A172 (cell line): Measurements from ENCODE around the gene RPS5. TPM values are rescaled to one million over a fixed set of nuclear protein-coding genes. Genes with fewer than 3 reads are reported as not detected.
"Not testable (repeated sequence)": the region's sequence is repeated elsewhere in the genome, so short reads cannot be mapped to it uniquely, and the experiment has no call there.

ENCODE experiments used
- DNase-seq: peaks from one replicate; pipeline ENCODE4 v3.0.0-alpha.2; 2015; ENCODE audit warnings: low spot score
- total RNA-seq: library from RNA; depleted of rRNA; stranded (reverse); fragments of >200 nt; shearing (Covaris generic); gene quantifications from 2 replicates; pipeline ENCODE4 v1.2.3, GENCODE V29; 2014

The RPS5 gene
- total RNA-seq, 1 experiment from 2014 or later, result 2,662 TPM

DNA sequence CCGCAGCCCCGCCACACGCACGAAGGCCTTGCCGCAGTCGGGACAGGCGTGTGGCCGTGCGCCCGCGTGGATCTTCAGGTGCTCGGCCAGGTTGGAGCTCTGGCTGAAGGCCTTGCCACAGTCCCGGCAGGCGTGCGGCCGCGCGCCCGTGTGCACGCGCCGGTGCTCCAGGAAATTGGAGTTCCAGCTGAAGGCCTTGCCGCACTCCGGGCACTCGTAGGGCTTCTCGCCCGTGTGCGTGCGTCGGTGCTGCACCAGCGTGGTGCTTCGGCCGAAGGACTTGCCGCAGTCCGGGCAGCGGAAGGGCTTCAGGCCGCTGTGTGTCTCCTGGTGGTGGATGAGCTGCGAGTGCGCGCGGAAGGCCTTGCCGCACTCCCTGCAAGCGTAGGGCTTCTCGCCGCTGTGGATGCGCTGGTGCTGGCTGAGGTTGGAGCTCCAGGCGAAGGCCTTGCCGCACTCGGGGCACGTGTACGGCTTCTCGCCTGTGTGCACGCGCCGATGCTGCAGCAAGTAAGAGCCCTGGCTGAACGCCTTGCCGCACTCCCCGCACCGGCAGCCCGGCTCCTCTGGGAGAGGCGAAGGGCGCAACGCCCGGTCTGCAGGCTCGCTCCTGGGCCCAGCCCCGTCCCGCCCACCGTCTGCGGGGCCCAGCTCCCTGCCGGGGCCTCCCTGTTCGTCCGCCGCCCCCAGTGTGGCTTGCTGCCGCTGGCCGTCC is 30.1 kb upstream of the RPS5 start:
- no peak for DNase-seq

DNA sequence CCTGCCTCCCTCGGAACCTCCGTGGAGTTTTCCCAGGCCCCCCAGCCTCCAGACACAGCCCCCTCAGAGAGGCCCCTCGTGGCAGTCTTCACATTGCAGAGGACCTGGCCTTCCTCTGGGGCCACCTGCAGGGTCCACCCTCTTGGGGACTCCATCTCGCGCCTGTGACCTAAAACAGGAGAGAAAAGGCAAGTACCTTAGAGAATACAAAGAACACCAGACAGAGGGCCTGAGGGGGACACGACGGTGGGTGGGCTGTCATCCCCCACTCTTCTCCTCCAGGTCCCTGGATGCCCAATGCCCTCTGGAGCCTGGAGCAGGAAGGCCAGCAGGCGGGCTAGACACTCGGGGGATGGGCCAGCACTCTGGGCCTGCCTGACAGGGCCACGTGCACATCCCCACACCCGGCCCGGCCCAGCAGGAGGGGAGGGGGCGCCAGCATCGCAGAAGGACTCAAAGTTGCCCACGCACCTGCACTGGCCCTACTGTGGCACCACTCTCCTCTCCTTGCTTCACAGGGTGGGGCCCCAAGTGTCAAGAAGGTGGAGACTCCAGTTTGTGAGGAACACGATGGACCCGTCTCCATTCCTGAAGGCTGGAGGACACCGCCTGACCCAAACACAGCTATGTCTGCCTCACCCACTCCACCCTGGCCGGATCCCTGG is 29.5 kb upstream of the RPS5 start:
- DNase-seq, result no peak

DNA sequence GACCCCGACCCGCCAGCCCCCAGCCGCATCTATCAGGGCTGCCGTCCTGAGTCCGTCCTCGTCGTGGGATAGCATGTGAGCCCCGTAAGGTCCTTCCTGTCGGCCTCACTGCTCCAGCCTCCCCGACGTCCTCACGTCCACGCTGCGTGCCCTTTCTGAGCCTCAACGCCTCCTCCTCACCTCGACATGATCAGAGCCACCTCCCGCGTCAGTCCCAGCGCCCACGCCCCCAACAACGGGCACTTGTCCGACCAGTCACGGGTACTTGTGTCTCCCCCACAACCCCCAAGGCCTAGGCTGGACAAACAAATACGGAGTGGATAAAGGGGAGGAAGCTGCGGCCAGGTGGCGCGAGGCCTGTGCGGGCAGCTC is 25.2 kb upstream of the RPS5 start:
- no peak for DNase-seq

DNA sequence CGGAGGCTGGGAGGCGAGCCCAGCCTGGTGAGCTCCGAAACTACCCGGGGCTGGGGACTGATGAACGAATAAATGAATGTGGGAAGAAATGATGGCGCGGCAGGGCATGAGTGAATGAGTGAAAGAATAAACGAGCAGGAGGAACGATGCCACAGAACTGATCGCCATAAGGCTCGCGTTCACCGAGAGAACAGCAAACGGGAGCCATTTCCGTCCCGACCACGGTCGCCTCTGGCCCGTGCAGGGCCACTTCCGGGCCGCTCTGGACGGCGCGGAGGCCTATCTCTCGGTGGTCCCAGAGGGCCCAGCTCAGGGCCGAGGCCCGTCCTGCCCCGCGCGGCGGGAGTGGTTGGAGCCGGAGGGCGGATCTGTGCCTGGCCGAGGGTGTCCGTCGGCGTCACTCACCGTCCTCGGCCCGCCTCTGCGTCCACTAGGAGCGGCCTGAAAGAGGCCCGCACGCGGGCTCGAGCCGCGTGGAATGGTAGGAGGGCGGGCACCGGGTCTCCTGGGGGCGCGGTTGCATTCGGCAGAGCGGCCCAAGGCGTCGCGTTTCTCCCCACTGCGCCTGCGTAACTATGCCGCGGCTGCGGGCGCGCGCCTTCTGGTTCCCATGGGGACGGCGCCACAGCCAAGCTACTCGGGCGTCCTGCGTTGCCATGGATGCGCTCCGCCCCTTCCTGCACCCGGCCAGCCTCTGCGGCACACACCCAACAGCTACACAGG is 24.6 kb upstream of the RPS5 start, which contains the start of gene ZNF497:
ZNF497 (minus strand) TSS at position 480 of the 723 bp plus-strand sequence. CDS start 5,116 bp downstream, outside the sequence.
- peak; percentile 95 for DNase-seq

DNA sequence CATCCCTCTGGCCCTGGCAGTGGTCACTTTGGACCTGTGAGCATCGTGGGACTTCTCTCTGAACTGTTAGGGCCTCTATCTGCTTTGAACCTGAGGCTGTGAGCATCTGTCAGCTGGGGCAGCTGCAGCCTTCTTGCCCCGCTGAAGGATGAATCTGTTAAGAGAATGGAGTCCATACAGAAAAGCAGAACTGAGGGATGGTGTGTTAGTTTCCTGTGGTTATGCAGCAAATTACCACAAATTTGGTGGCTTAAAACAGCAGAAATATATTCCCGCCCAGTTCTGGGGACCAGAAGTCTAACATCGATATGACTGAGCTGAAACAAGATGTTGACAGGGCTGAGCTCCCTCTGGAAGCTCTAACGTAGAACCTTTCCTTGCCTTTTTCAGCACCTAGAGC is 22.9 kb upstream of the RPS5 start:
- DNase-seq, result no peak

DNA sequence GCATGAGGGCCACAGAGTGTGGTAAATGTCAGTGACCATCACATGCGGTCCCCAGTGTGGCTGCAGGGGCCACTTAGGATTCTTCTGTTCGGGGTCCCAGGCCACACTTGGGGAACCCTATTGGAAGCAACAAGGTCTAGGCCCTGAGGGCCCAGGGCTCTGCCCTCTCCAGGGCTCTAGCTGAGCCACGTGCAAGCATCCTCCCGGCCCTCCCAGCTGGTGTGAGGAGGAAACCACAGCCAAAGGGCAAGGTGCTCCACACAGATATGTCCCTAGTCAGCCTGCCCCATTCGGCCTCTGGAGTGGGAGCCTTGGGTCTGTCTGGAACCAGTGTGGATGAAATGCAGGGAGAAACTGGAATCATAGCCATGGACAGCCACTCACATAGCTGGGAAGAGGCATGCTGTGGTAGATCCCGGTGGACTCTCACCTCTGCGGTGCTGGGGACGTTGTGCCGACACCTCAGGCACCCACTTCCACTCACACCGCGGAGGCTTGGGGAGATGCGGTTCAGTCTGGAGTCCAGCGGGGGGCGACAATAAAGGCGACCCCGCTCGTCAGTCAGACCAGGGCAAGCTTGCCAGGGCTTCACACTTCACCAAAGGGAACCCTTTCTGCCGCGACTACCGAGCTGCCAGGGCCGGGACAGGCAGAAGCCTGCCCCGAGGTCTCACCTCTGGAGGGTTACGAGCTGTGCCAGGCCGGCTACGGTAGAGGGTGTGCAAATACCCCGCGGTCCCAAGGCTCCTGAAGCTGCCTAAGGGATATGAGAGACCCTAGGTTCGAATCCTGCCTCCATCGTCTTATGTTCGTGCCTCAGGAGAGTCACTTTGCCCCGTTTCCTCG is 20.3 kb upstream of the RPS5 start:
- DNase-seq, result no peak

DNA sequence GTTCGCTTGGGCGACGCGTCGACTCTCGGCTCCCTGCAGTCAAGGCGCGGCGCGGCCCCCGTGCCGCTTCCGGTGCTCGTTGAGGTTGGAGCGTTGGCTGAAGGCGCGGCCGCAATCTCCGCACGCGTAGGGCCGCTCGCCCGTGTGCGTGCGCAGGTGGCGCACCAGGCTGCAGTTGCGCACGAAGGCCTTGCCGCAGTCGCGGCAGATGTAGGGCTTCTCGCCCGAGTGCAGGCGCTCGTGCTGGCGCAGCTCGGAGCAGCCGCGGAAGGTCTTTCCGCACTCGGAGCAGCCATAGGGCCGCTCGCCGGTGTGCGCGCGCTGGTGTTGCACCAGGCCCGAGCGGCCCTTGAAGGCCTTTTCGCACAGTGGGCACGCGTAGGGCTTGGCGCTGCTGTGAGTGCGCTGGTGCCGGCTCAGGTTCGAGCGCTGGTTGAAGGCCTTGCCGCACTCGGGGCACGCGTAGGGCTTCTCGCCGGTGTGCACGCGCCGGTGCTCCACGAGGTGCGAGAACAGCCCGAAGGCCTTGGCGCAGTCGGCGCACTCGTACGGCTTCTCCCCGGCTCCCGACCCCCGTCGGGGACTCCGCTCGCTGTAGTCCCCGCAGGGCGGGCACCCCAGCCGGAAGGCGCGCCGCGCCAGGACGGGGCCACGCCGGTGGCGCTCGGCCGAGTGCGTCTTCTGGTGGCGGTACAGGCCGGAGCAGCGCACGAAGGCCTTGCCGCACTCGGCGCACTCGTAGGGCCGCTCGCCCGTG is 19.2 kb upstream of the RPS5 start:
- DNase-seq, result no peak

DNA sequence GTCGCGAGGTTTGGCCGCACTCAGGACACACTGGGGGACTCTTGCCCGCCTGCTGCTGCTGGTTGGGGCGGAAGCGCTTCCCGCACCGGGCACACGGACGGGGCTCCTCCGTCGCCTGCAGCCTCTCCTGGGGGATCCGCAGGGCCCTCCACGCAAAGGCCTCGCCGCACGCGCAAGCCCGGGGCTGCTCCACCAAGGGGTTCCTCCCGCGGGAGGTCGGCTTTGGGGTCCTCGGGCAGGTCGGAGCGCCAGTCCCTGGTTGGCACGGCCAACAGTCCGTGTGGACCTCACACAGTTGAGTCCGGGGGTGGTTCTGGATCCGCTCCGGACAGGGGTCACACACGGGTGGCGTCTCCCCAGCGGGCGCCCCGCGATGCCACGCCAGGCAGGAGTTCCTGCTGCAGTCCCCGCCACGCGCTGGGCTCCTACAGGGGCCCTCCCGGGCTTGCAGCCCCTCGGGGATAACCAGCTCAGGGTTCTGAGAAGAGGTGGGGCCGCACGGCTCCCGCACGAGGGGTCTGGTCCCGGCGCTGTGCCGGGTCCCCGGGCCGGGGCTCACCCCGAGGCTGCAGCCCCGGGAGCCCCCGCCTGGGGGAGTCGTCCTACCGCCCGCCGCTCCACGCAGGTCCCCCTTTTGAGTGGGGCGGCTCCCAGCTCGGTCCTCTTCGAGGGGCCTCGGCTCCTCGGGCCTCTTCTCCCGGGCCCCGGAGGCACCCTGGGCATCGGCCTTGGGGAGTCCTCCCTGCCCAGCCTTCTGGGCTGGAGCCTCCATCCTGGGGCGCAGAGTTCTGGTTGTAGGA is 18.3 kb upstream of the RPS5 start:
- DNase-seq, result no peak

DNA sequence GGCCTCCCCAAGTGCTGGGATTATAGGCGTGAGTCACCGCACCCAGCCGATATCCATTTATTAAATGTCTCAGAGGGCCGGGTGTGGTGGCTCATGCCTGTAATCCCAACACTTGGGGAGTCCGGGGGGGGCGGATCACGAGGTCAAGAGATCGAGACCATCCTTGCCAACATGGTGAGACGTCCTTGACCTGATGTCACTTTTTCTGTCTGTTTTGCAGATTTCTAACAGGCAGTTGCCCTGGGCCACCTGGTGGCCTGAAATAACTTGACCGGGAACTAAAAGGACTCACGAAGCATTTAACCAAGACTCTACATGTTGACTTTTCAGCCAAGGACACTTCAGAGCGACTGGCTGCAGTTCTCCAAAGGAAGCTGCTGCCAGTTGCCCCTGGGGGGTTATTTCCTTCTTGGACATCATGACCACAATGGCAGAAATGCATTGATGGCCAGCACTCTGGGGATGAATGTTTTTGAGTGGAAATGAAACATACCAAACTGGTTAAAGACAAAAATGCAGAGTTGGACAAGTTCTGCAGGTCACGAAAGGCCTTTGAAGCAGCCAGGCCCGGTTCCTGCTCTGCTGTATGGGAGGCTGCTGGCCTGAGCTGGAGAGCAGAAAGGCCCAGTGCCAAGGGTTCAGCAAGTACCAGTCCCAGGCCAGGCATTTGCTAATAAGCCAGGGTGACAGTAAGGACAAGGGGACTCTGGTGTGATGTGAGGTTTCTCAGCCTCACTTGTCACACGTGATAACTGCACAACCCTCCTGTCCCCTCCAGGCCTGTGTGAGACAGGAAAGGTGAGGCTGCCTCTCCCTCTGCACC is 14.5 kb upstream of the RPS5 start:
- no peak for DNase-seq

DNA sequence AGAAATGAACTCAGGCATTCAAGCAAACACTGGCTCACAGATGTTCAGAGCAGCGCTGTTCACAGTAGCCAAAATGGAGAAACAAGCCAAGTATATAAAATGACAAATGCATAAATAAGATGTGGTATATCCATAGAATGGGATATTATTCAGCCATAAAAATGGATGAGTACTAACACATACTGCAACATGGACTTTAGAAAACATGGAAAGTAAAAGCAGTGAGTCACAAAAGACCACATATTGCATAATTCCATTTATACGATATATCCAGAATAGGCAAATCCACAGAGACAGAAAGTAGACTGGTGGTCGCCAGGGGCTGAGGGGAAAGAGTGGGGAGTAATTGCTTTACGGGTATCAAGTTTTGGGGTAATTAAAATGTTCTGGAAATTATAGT is 12.9 kb upstream of the RPS5 start:
- DNase-seq, result no peak

DNA sequence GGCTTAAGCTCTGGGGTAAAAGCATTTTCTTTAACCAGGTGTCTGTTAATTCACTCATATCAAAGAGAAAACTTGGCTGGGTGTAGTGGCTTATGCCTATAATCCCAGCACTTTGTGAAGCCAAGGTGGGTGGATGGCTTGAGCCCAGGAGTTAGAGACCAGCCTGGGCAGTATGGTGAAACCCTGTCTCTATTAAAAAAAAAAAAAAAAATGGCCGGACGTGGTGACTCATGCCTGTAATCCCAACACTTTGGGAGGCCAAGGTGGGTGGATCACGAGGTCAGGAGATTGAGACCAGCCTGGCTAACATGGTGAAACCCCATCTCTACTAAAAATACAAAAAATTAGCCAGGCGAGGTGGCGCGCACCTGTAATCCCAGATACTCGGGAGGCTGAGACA is 10.3 kb upstream of the RPS5 start:
- not testable (repeated sequence) for DNase-seq

DNA sequence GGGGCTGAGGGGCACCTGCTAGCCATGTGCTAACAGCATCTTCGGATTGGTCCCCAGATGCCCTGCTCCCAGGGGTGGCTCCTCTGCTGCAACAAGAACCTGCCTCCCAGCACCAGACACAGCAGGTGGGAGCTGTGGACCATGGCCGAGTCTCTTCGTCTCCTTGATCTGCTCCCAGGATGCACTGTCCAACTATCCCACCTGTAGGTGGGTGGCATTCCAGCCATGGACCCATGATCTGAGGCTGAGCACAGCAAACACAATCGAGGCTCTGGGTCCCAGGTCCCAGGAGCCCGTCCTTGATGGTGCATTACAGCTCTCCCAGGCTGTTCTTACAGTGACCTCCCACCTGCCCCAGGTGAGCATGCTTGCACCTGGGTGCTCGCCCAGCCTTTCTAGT is 7.8 kb upstream of the RPS5 start:
- no peak for DNase-seq

DNA sequence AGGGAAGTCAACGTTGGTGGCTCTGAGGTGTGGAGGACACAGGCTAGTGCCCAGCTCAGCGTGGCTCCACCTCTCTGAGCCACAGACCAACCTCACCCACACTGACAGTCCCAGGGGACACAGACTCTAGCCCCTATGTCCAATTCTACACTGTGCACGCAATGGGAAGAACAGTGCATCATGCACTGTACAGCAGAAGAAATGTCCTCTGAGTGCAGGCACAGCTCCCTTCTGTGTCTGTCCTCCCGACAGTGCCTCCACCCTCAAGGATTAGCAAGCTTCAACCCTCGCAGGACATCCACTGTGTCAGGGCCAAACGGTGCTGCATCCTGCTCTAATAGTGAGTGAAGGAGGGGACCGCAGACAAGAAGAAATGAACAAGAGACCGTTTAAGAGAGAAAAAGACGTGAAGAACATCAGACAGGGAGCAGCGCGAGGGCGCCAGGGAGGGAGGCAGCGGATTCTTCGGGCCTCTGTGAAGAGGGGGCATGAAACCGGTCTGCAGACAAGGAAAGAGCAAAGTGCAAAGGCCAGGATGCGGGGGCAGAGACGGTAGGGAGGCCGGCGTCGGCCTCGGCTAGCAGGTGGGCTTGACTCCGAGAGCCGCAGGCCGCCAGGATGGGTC is 6.9 kb upstream of the RPS5 start:
- DNase-seq, result no peak

DNA sequence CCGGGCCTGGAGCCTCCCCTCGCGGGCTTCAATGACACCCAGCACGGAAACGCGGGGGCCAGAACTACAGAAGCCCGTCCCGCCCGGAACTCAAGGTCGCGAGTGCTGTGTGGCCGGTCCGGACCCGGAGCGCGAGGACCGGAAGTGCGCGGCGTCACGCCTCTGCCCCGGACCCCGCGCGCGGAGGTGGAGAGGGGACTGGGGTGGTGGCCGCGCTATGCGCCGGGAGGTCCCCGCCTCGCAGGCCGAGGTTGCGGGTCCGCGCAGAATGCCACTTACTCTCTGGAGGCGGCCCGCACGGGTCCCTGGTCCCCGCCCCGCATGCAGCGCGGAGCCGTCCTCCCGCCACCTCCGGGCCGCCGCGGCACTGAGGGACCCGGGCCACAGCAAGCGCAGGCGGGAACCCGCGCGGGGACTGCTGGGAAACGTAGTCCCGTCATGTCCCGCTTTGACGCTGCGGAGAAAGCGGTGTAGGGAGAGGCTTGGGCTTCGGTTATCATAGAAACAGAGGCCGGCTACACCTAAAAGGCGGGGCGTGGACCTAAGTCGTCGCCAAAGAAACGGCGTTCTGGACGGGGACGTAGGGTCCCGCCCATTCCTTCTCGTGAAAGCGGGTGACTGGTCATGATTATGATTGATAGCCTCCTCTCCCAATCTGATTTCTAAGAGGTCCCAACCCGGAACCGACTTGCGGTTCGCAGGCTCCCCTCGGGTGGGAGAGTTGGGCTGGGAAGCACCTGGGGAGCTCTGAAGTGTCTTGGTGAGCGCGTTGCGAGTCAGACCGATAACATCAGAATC is 6.2 kb upstream of the RPS5 start, which contains the start of gene ZNF837:
ZNF837 (minus strand) TSS at position 369 of the 798 bp plus-strand sequence. CDS start 11,698 bp downstream, outside the sequence.
- DNase-seq, result peak; percentile 100

DNA sequence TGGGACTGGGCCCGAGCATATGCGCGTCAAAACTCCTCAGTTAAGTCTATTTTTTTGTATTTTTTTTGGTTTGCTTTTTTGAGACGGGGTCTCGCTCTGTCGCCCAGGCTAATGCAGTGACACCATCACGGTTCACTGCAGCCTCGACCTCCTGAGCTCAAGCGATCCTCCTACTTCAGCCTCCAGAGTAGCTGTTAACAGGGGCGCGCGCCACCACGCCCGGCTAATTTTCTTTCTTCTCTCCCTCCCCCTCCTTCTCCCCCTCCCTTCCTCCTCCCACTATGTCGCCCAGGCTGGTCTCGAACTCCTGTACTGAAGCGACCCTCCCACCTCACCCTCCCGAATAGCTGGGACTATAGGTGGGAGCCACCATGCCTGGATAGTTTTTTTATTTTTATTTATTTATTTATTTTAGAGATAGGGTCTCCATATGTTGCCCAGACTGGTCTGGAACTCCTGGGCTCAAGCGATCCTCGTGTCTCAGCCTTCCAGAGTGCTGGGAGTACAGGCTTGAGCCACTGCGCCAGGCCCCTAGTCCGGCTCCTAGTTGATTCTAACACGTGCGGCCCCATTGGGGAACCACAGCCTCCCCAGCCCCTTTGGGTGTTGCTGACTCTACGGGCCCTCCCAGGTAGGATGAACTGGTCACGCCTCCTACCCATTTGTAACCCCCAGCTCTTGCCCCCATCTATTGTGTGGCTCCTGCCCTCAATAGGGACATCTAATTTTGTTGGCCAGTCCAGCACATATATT is 5.4 kb upstream of the RPS5 start:
- no peak for DNase-seq

DNA sequence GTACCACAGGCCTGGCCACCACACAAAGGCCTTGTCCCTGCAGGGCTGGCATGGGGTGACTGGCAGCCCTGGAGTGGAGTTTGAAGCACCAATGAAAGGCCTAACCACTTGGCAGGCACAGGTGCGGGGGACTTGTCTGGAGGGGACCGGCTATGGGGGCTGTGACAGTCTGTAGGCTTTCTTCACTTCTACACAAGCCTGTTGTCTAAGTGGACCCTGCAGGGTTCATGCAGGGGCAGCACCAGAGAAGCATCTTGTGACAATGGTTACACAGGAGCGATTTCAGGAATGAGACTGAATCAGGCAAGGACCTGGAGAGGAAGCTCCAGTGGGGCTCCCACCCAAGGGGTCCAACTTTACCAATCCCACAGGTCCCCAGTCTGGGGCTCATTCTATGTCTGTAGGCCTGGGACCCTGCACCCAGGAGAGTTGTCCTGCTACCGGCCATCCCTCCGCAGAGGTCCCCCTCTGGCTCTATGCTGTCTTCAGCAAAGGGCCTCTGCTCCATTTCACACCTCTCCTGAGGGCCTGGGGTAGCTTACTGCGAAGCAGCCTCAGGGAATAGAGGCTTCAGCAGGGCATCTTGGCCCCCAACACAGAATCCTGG is 4.0 kb upstream of the RPS5 start:
- no peak for DNase-seq
